ENCODE data around the gene TWIST1. TPM values are rescaled to one million over a fixed set of nuclear protein-coding genes. Genes with fewer than 3 reads are reported as not detected.

TWIST1 gene
- total and polyA plus RNA-seq, 2 donors from 2014 or later = 1.3 to 1.7 TPM

- Histone ChIP-seq H3K27ac (ENCODE audit: low read depth in 2 of 2, low read length in 2 of 2) (no peak overlapping the region), H3K9ac (ENCODE audit: low read length in 3 of 3) (no peak overlapping the region), H3K4me3 (ENCODE audit: low read length in 3 of 3) (peak overlapping the region; percentile 60 to 73 (median 63)), H3K36me3 (ENCODE audit: control insufficient read depth in 2 of 3, insufficient read depth in 3 of 3, low read length in 3 of 3) (no peaks in the 10 kb centered on the region), H3K4me1 (ENCODE audit: control insufficient read depth in 2 of 3, insufficient read depth in 2 of 3, low read depth in 1 of 3, low read length in 3 of 3) (peaks cover 0 to 6% (median 0%) of the 10 kb centered on the region in 3 donors), H3K27me3 (ENCODE audit: control insufficient read depth, insufficient read depth, low read length) (peaks cover 55% of the 10 kb centered on the region), H3K9me3 (ENCODE audit: control insufficient read depth in 2 of 3, insufficient read depth in 1 of 3, low read length in 3 of 3) (no peaks in the 10 kb centered on the region)
- TF ChIP-seq CTCF (IDR thresholded peaks at IDR 0.05; ENCODE audit: borderline replicate concordance, extremely low read depth, insufficient read depth) = no peak
- FAIRE-seq = no peak
- intact Hi-C loops (cut with DNase I) = no loop called here
- no peak for DNase-seq
Observed at GRCh38 chr7:19107081-19107355, 10.4 kb downstream of the TWIST1 start.

DNA sequence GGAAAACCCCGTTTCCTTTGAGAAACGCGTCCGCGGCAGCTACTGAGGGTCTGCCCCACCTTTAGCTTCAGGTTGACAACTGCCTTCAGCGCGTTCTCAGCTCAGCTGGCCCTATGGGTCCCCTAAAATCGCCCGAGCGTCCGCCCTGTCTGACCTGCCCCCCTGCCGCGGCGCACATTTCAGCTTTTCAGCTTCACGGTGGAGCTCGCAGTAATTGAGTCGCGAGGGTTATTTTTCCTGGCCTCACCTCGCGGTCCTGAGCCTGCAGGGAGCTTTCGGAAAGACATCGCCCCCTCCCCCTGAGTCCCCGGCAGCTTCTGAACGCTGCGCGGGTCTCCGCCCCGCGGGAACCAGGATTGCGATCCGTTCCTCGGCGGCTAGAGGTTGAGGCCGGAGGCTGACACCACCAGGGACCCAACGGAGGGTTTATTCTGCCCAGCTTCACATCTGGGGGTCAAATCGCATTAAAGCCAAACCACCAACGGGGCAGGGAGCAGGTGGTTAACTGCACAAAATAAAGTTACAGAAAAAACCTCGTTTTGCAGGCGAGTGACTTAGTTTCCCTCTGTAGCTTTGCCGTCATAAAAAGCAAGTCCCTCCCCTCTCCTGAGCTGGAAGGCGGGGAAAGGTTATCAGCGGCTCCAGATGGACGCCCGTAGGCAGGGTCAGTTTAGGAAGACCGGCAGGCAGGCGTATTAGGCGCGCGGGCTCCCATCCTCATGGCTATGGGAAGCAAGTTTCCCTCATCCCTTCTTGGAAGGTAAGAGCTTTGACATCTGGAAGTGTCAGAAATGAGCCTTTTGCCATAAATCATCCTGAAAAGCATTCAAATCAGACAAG lies 11.0 kb downstream of the TWIST1 start:
- Histone ChIP-seq H3K36me3 (ENCODE audit: control insufficient read depth in 2 of 3, insufficient read depth in 3 of 3, low read length in 3 of 3) (no peaks in the 10 kb centered on the region), H3K4me1 (ENCODE audit: control insufficient read depth in 2 of 3, insufficient read depth in 2 of 3, low read depth in 1 of 3, low read length in 3 of 3) (peaks cover 0 to 6% (median 0%) of the 10 kb centered on the region in 3 donors), H3K27ac (ENCODE audit: low read depth in 2 of 2, low read length in 2 of 2) (no peak overlapping the region), H3K9ac (ENCODE audit: low read length in 3 of 3) (no peak overlapping the region), H3K4me3 (ENCODE audit: low read length in 3 of 3) (peak overlapping the region in 2 of 3 donors; percentile 60 to 73), H3K9me3 (ENCODE audit: control insufficient read depth in 2 of 3, insufficient read depth in 1 of 3, low read length in 3 of 3) (no peaks in the 10 kb centered on the region), H3K27me3 (ENCODE audit: control insufficient read depth, insufficient read depth, low read length) (peaks cover 56% of the 10 kb centered on the region)
- no peak for FAIRE-seq
- TF ChIP-seq CTCF (IDR thresholded peaks at IDR 0.05; ENCODE audit: borderline replicate concordance, extremely low read depth, insufficient read depth) = no peak
- peak in 4 of 5 donors; percentile 19 to 60 (median 42) for DNase-seq
- intact Hi-C loops (cut with DNase I) = no loop called here

- no peak for FAIRE-seq
- TF ChIP-seq CTCF (IDR thresholded peaks at IDR 0.05; ENCODE audit: borderline replicate concordance, extremely low read depth, insufficient read depth) = no peak
- H3K27ac ChIP-seq (ENCODE audit: low read depth in 2 of 2, low read length in 2 of 2) = no peak overlapping the region
- no peak overlapping the region for H3K9ac ChIP-seq (ENCODE audit: low read length in 3 of 3)
- H3K4me1 ChIP-seq (ENCODE audit: control insufficient read depth in 2 of 3, insufficient read depth in 2 of 3, low read depth in 1 of 3, low read length in 3 of 3) = peaks cover 0 to 6% (median 0%) of the 10 kb centered on the region in 3 donors
- intact Hi-C loops (cut with DNase I) = no loop called here
- peaks cover 49% of the 10 kb centered on the region for H3K27me3 ChIP-seq (ENCODE audit: control insufficient read depth, insufficient read depth, low read length)
- H3K4me3 ChIP-seq (ENCODE audit: low read length in 3 of 3) = no peak overlapping the region
- H3K9me3 ChIP-seq (ENCODE audit: control insufficient read depth in 2 of 3, insufficient read depth in 1 of 3, low read length in 3 of 3) = no peaks in the 10 kb centered on the region
- DNase-seq = peak in 1 of 5 donors; percentile 3
- no peaks in the 10 kb centered on the region for H3K36me3 ChIP-seq (ENCODE audit: control insufficient read depth in 2 of 3, insufficient read depth in 3 of 3, low read length in 3 of 3)
Observed at GRCh38 chr7:19105546-19105945, 11.9 kb downstream of the TWIST1 start.
